HG03280 (cell line): Measurements from ENCODE around the gene CRACR2A.

Experiments
- ATAC-seq: cut with Tn5 transposase; IDR thresholded peaks from one replicate; pipeline ENCODE4 v1.9.1; 2021; ENCODE audit warnings: mild to moderate bottlenecking, moderate library complexity; ENCODE audit not compliant: unreplicated experiment

Gene CRACR2A, protein sequence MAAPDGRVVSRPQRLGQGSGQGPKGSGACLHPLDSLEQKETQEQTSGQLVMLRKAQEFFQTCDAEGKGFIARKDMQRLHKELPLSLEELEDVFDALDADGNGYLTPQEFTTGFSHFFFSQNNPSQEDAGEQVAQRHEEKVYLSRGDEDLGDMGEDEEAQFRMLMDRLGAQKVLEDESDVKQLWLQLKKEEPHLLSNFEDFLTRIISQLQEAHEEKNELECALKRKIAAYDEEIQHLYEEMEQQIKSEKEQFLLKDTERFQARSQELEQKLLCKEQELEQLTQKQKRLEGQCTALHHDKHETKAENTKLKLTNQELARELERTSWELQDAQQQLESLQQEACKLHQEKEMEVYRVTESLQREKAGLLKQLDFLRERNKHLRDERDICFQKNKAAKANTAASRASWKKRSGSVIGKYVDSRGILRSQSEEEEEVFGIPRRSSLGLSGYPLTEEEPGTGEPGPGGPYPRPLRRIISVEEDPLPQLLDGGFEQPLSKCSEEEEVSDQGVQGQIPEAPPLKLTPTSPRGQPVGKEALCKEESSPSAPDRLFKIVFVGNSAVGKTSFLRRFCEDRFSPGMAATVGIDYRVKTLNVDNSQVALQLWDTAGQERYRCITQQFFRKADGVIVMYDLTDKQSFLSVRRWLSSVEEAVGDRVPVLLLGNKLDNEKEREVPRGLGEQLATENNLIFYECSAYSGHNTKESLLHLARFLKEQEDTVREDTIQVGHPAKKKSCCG

GRCh38 chr12:3752741-3753486 is at the start of gene CRACR2A:
Gene CRACR2A (minus strand): TSS chr12:3753109. CDS start chr12:3696999, 56,110 bp downstream.
- ATAC-seq: peak; percentile 89

- no peak for ATAC-seq
These were observed 44.7 kb upstream of the CRACR2A start for GRCh38 chr12:3797531-3798048.

DNA sequence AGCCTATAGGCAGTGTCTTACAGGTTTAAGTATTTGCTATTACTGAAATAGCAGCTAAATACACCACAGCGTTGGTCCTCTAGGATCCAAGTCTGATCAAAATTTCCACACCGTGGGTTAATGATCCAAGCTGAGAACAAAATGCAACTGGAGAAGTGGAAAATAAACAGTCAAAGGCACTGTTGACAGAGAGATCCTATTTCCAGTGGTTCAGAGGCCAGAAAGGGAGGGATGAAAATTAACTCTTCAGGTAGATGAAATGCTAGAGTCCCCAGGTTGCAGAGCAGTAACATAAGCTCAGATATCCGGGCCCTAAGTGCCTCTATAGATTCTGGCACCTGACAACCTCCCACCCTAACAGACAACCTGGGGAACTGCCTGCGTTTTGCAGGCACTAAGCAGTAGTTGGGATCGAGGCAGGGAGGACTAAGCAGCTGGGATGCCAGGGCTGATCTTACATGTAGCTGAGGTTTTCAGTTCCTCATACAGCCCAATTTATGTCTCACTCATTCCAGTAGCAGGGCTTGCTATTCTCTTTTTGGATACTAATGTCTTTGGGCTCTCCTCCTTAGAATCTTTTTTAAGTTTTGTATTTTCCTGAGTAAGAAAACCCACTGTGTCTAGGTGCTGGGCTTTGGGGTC is 42.7 kb upstream of the CRACR2A start:
- no peak for ATAC-seq

DNA sequence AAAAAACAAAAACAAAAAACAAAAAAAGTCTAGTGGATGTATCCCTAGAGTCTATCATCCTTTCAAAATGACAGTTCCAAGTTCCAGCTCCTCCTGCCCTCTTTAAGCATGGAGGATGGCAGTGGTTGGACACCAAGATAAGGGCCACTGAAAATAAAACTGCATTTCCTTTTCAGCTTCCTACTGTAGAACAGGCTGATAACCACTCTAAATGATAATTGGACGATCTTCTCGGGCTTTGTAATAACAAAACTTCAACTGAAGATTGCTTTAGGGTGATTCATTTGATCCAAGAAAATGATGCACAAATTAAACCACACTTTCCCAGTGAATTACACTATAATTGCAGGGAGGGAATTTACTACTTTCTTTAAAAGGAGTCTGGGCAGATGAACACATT is 42.2 kb upstream of the CRACR2A start:
- no peak for ATAC-seq

GRCh38 chr12:3792623-3793288 is 39.8 kb upstream of the CRACR2A start:
- ATAC-seq: no peak

GRCh38 chr12:3791256-3791874 is 38.5 kb upstream of the CRACR2A start:
- no peak for ATAC-seq

DNA sequence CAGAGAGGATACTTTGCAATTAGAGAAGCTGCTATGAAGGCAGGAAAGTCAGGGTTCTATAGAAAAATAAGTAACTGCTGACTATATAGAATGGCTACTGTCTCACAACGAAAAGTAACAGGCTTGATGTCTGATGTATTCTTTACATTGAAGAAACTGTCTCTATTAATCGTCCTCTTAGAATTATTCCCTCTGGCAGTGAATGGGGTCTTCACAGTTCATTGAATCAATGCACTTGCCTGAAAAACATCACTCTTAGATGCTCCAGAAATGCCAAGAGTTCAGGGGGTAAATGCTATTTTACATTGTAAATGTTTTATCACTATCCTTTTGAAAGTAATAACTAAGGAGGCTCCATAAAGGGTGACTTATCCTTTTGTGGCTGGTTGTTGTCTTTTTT is 37.7 kb upstream of the CRACR2A start:
- no peak for ATAC-seq

- ATAC-seq: no peak
These were observed 36.9 kb upstream of the CRACR2A start for GRCh38 chr12:3789838-3790237.

GRCh38 chr12:3777206-3777809 is 24.4 kb upstream of the CRACR2A start:
- no peak for ATAC-seq

- no peak for ATAC-seq
These were observed 22.6 kb upstream of the CRACR2A start for GRCh38 chr12:3775385-3776035.

- no peak for ATAC-seq
These were observed 19.5 kb upstream of the CRACR2A start for GRCh38 chr12:3772380-3772779.

GRCh38 chr12:3771853-3772252 is 18.9 kb upstream of the CRACR2A start:
- ATAC-seq: no peak

DNA sequence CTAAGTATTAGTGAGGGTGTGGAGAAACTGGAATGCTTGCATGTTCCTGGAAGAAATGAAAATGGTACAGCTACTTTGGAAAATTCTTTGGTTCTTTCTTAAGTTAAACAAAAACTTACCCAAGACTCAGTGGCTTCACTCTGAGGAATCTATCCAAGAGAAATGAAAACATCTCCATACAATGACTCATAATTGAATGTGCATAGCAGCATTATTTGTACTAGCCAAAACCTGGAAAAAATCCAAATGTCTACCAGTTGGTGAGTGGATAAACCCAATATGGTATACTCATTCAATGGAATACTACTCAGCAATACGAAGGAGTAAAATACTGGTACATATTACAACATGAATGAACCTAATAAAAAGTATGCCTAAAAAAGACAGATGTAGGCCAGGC is 18.0 kb upstream of the CRACR2A start:
- ATAC-seq: no peak

DNA sequence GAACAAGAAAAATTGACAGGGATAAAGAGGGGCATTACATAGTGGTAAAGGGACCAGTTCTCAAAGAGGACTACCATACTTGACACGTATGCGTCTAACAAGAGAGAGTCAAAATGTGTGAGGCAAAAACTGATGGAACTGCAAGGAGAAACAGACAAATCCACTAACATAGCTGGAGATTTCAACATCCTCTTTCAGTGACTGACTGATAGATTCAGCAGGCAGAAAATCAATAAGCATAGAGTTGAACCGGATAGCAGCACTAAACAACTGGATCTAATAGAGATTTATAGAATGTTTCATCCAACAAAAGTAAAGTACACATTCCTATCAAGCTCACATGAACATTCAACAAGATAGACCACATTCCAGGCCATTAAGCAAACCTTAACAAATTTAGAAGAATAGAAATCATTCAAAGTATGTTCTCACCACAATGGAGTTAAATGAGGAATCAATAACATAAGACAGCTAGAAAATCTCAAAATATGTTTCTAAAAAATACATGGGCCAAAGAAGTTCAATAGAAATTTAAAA is 16.1 kb upstream of the CRACR2A start:
- no peak for ATAC-seq

DNA sequence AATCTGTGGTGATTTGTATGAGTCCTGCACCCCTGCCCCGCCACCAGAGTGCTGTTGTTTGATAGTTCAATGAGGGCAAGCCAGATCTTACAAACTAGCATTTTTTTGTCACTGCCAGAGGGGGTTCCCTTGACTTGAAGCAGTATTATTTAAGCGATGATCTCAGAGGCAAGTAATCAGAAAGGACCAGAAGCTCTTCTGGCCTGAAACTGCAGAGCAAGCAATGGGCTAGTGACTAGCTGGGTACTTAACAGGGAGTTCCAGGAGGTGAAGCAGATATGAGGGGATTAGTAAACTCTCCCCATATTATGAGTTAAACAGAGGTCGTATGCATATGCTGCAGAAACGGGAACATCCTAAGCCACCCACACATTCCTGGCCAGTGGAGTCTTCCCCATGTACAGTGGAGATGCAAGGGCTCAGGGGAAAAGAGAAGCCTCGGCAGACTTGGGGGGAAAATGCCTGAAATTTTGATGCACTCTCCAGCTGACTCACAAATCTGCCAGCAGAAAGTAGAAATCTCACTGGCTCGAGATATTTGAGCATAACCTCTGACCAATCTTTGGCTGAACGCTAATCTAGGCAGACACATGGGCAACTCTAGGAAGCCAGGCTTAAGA is 8.3 kb upstream of the CRACR2A start:
- no peak for ATAC-seq

DNA sequence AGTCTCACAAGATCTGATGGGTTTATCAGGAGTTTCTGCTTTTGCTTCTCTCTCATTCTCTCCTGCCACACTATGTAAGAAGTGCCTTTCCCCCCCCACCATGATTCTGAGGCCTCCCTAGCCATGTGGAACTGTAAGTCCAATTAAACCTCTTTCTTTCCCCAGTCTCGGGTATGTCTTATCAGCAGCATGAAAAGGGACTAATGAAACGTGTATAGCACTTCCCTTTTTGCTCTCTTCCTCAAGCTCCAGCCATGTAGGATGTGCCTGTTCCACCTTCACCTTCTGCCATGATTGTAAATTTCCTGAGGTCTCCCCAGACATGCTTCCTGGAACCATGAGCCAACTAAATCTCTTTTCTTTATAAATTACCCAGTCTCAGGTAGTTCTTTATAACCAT is 7.0 kb upstream of the CRACR2A start:
- no peak for ATAC-seq

- ATAC-seq: no peak
These were observed 4.4 kb upstream of the CRACR2A start for GRCh38 chr12:3757261-3757660.

DNA sequence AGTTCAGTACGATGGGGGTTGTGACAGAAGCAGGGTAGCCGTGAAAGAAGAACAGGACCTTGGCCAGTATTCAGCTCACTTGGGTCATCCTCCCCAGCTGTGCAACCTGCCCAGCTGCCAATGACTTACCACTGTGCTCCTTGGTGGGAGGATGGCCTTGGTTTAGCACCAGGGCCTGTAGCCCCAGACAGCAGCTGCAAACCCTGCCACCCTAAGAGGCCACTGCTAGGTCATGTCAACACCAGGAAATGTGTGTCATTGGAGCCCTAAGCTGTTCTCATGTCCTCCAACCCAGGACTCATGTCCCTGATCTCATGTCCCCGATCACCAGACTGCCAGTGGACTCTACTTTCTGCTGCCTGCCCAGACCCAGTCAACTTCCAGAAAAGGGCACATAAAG is 3.0 kb upstream of the CRACR2A start:
- no peak for ATAC-seq
